ENCODE results near the gene FOXO6. TPM values are rescaled to one million over a fixed set of nuclear protein-coding genes. Genes with fewer than 3 reads are reported as not detected.

FOXO6 gene
- total and polyA plus RNA-seq, 10 of the 15 experiments (the other 5 are each of a cell fraction or from before 2014, with no cell fraction given): 0.37 TPM; not detected in 9

Other genes starting within 250 kb of the FOXO6 start
- 30.6 and 40.6 TPM in 2 replicates for gene SCMH1, start 119.1 kb upstream of the FOXO6 start, total RNA-seq (2014; rRNA removed)
- gene SCMH1, start 119.1 kb upstream of the FOXO6 start, total RNA-seq (2014; rRNA removed; fragmentation: Illumina TruSeq; extraction: Trizol): 25.9 and 26.0 TPM in 2 replicates
- 27.5 and 30.8 TPM in 2 replicates for gene SCMH1, start 119.1 kb upstream of the FOXO6 start, total RNA-seq (2021)
- 27.3 and 44.1 TPM in 2 replicates for gene SCMH1, start 119.1 kb upstream of the FOXO6 start, polyA plus RNA-seq (2011; rRNA removed)
- gene SCMH1, start 119.1 kb upstream of the FOXO6 start, polyA plus RNA-seq (2014; fragmentation: Illumina TruSeq; extraction: Trizol): 29.7 and 33.1 TPM in 2 replicates
- 1 to 10 TPM; 7.5 to 7.9 TPM for gene SCMH1, start 119.1 kb upstream of the FOXO6 start, polyA plus RNA-seq (2014; fragmentation: Nextera tagmentation; extraction: Ambion mirVana)
- gene SCMH1, start 119.1 kb upstream of the FOXO6 start, polyA plus RNA-seq (2014; rRNA removed): 31.7 and 33.3 TPM in 2 replicates
- gene SCMH1, start 119.1 kb upstream of the FOXO6 start, polyA plus RNA-seq (2016; fragmentation: Nextera tagmentation; extraction: Ambion mirVana): 10 to 100 TPM; 20.8 to 23.6 TPM
- gene EDN2, start 123.2 kb downstream of the FOXO6 start, total RNA-seq (2014; rRNA removed): 0.28 and 0.60 TPM in 2 replicates
- gene EDN2, start 123.2 kb downstream of the FOXO6 start, total RNA-seq (2014; rRNA removed; fragmentation: Illumina TruSeq; extraction: Trizol): 0.13 and 0.23 TPM in 2 replicates
- gene EDN2, start 123.2 kb downstream of the FOXO6 start, total RNA-seq (2021): 0.74 and 0.98 TPM in 2 replicates
- gene EDN2, start 123.2 kb downstream of the FOXO6 start, polyA plus RNA-seq (2011; rRNA removed): 1.1 and 1.5 TPM in 2 replicates
- 0.35 TPM in 1 of 2 replicates, not detected in the other for gene EDN2, start 123.2 kb downstream of the FOXO6 start, polyA plus RNA-seq (2014; fragmentation: Illumina TruSeq; extraction: Trizol)
- gene EDN2, start 123.2 kb downstream of the FOXO6 start, polyA plus RNA-seq (2014; fragmentation: Nextera tagmentation; extraction: Ambion mirVana): under 1 TPM in 1 of 2 experiments, not detected in 1; 0.11 TPM
- 0.94 and 1.3 TPM in 2 replicates for gene EDN2, start 123.2 kb downstream of the FOXO6 start, polyA plus RNA-seq (2014; rRNA removed)
- gene EDN2, start 123.2 kb downstream of the FOXO6 start, polyA plus RNA-seq (2016; fragmentation: Nextera tagmentation; extraction: Ambion mirVana): under 1 TPM; 0.43 to 0.48 TPM